IPS-20b (cell line): Measurements from ENCODE around the gene RPL10.

Source experiments
- H3K27ac ChIP-seq: one replicate; pipeline ENCODE4 v1.5.1; 2013; ENCODE audit warnings: low read length
- H3K27me3 ChIP-seq: 2 replicates; pipeline ENCODE4 v1.6.1; 2013; ENCODE audit warnings: mild to moderate bottlenecking, low read length, inconsistent platforms; ENCODE audit not compliant: insufficient read depth
- H3K36me3 ChIP-seq: 2 replicates; pipeline ENCODE4 v1.6.1; 2013; ENCODE audit warnings: low read depth, mild to moderate bottlenecking, inconsistent platforms, low read length, moderate library complexity; ENCODE audit not compliant: insufficient read depth
- H3K4me1 ChIP-seq: 2 replicates; pipeline ENCODE4 v1.6.1; 2013; ENCODE audit warnings: mild to moderate bottlenecking, control low read depth, inconsistent platforms, low read length, moderate library complexity; ENCODE audit not compliant: insufficient read depth
- H3K4me3 ChIP-seq: 2 replicates; pipeline ENCODE4 v1.5.1; 2013; ENCODE audit warnings: mild to moderate bottlenecking, low read length, inconsistent platforms
- H3K9ac ChIP-seq: 2 replicates; pipeline ENCODE4 v1.6.1; 2013; ENCODE audit warnings: low read depth, mild to moderate bottlenecking, inconsistent platforms, low read length, moderate library complexity
- H3K9me3 ChIP-seq: 2 replicates; pipeline ENCODE4 v1.6.1; 2013; ENCODE audit warnings: mild to moderate bottlenecking, low read depth, low read length, inconsistent platforms; ENCODE audit not compliant: insufficient read depth

The RPL10 gene

GRCh38 chrX:154365052-154365600 is 33.1 kb upstream of the RPL10 start:
- no peaks in the 10 kb centered on the region for H3K27me3 ChIP-seq
- H3K9ac ChIP-seq, result no peak overlapping the region
- no peaks in the 10 kb centered on the region for H3K9me3 ChIP-seq
- no peak overlapping the region for H3K27ac ChIP-seq
- H3K36me3 ChIP-seq, result peaks cover 90% of the 10 kb centered on the region
- H3K4me3 ChIP-seq, result no peak overlapping the region
- H3K4me1 ChIP-seq, result no peaks in the 10 kb centered on the region

- H3K9me3 ChIP-seq, result no peaks in the 10 kb centered on the region
- no peak overlapping the region for H3K27ac ChIP-seq
- no peaks in the 10 kb centered on the region for H3K4me1 ChIP-seq
- H3K36me3 ChIP-seq, result peaks cover 82% of the 10 kb centered on the region
- no peak overlapping the region for H3K4me3 ChIP-seq
- H3K9ac ChIP-seq, result no peak overlapping the region
- H3K27me3 ChIP-seq, result no peaks in the 10 kb centered on the region
These were observed 32.0 kb upstream of the RPL10 start for GRCh38 chrX:154365997-154366665.

- Histone ChIP-seq H3K27ac (no peak overlapping the region), H3K9me3 (no peaks in the 10 kb centered on the region), H3K4me3 (no peak overlapping the region), H3K36me3 (peaks cover 77% of the 10 kb centered on the region), H3K9ac (no peak overlapping the region), H3K27me3 (no peaks in the 10 kb centered on the region; the same call in 1 of the 2 replicates), H3K4me1 (no peaks in the 10 kb centered on the region)
These were observed 31.5 kb upstream of the RPL10 start for GRCh38 chrX:154366666-154367055.

DNA sequence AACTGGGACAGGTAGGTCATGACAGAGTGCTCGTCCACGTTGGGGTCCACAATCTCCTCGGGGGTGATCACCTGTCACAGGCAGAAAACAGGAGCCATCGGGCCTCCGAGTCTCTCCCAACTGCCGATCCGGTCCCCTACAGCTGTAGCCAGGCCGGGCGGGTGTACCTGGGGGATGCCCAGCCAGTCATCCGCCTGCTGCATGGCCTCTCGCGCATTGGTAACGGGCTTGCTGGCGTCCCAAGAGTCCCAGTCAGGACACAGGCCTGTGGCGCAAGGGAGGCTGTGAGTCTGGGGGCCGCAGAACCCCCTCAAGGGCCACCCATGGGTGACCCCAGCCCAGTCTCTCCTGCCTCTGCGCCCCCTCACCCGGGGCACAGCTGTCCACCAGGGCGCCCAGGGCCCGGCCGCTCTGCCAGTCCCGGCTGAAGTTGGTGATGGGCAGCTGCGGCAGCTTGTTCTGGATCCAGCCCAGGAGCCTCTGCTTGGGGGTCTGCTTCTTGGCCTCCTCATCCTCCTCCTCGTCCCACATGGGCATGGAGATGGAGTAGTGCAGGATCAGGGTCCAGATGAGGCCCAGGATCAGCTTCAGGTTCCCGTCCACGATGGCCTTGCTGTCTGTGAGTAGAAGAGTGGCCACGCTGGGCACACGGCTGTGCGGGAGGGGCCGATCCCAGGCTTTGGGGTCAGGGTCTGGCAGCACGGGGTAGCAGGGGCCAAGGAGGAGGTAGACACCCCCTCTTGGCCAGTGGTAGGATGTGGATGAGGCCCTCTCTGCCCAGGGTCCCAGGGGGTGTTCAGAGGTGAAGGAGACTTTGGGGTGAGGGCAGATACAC is 30.5 kb upstream of the RPL10 start:
- Histone ChIP-seq H3K36me3 (peaks cover 67% of the 10 kb centered on the region), H3K27me3 (peaks cover 8% of the 10 kb centered on the region; the same call in 1 of the 2 replicates), H3K4me1 (no peaks in the 10 kb centered on the region), H3K4me3 (no peak overlapping the region; the same call in 1 of the 2 replicates), H3K9ac (peak overlapping the region; percentile 86; the same call in 1 of the 2 replicates), H3K9me3 (no peaks in the 10 kb centered on the region), H3K27ac (no peak overlapping the region)

DNA sequence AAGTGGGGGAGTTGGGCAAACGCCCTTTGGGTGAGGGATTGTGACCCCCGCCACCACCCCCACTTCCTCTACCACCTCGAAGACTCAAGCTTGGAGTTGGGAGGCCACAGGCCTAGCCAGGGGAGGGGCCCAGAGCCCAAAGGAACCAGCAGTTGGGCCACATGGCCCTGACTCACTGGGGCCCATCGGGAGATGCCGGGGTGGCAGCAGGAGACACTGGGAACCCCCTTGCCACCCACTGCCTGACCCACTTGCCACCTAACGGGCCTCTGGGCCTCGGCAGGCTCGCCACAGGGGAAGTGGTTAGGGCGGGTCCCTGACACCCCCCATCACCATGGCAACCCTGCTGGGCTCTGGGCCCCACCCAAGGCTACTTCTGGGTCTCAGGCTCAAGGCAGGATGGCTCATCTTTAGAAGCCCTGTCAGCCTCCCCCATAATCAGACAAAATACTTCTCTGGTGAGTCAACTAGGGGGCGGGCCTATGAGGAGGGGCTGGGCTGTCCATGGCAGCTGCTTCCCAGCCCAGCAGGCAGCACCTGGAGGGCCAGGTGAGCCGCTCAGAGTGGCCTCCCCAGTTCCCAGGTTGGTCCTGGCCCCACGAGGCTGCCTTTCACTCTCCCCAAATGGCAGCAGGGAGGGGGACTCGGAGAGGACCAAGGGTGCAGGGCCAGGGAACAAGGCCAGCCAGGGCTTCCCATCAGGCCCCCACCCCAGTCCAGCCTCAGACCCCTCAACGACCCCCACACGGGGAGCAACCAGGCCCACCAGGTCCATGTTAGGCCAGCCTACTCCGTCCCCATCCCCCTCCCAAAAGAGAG is 29.3 kb upstream of the RPL10 start:
- peak overlapping the region; percentile 96 for H3K4me3 ChIP-seq
- H3K4me1 ChIP-seq, result no peaks in the 10 kb centered on the region; the same call in 1 of the 2 replicates
- H3K9ac ChIP-seq, result peak overlapping the region; percentile 86
- H3K27me3 ChIP-seq, result peaks cover 12% of the 10 kb centered on the region; the same call in 1 of the 2 replicates
- H3K27ac ChIP-seq, result peak overlapping the region; percentile 70
- H3K36me3 ChIP-seq, result peaks cover 56% of the 10 kb centered on the region
- no peaks in the 10 kb centered on the region for H3K9me3 ChIP-seq

- Histone ChIP-seq H3K27ac (peak overlapping the region; percentile 98), H3K9ac (peak overlapping the region; percentile 99), H3K4me3 (peak overlapping the region; percentile 96), H3K9me3 (no peaks in the 10 kb centered on the region), H3K36me3 (peaks cover 48% of the 10 kb centered on the region), H3K4me1 (no peaks in the 10 kb centered on the region; the same call in 1 of the 2 replicates), H3K27me3 (peaks cover 16% of the 10 kb centered on the region; the same call in 1 of the 2 replicates)
These were observed 28.5 kb upstream of the RPL10 start for GRCh38 chrX:154369449-154370299.

DNA sequence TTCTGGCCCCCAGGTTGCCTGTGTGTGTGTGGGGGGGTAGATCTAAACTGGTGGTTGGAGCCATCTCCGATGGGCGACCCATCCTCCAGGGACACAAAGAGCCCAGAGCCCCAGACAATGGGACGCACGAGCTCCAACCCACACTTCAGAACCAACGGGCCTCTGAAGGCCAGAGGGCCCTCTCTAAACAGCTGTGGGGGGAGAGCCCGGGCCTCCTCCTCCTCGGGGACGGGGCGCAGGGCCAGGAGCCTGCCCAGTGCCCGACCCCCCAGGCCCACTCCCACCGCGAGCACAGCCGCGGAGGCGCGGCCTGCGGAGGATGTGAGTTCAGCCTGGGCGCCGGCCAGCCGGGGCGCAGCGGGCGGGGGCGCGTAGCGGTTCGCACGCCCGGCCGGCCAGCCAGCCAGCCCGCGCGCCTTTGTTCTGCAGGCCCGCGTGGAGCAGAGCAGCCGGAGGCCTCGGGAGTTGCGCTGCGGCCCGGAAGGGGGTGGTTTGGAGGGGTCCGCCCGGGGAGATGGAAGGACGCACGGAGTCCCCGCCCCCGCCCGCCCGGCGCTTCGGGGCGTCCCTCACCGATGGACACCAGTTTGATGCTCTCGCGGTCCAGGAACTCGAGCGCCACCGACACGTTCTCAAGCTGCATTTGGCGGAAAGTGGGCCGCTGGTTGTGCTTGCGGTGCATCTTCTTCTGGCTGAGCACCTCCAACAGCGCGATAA is 27.7 kb upstream of the RPL10 start:
- H3K27ac ChIP-seq, result peak overlapping the region; percentile 98
- H3K4me1 ChIP-seq, result no peaks in the 10 kb centered on the region; the same call in 1 of the 2 replicates
- H3K27me3 ChIP-seq, result peaks cover 22% of the 10 kb centered on the region; the same call in 1 of the 2 replicates
- peak overlapping the region; percentile 99 for H3K9ac ChIP-seq
- peaks cover 40% of the 10 kb centered on the region for H3K36me3 ChIP-seq
- H3K4me3 ChIP-seq, result peak overlapping the region; percentile 96
- H3K9me3 ChIP-seq, result no peaks in the 10 kb centered on the region

- no peaks in the 10 kb centered on the region; the same call in 1 of the 2 replicates for H3K4me1 ChIP-seq
These were observed 27.0 kb upstream of the RPL10 start for GRCh38 chrX:154371017-154371788.

GRCh38 chrX:154371789-154372300 is 26.3 kb upstream of the RPL10 start:
- no peaks in the 10 kb centered on the region for H3K9me3 ChIP-seq
- H3K4me1 ChIP-seq, result no peaks in the 10 kb centered on the region; the same call in 1 of the 2 replicates
- peak overlapping the region; percentile 59; the same call in 1 of the 2 replicates for H3K4me3 ChIP-seq
- H3K9ac ChIP-seq, result peak overlapping the region; percentile 66; the same call in 1 of the 2 replicates
- no peak overlapping the region for H3K27ac ChIP-seq
- peaks cover 26% of the 10 kb centered on the region for H3K36me3 ChIP-seq
- H3K27me3 ChIP-seq, result peaks cover 22% of the 10 kb centered on the region; the same call in 1 of the 2 replicates

More at GRCh38 chrX:154371017-154371788, 27.0 kb upstream of the RPL10 start:
- peak overlapping the region; percentile 56 for H3K27ac ChIP-seq
- peaks cover 33% of the 10 kb centered on the region for H3K36me3 ChIP-seq
- peaks cover 22% of the 10 kb centered on the region; the same call in 1 of the 2 replicates for H3K27me3 ChIP-seq
- H3K9me3 ChIP-seq, result no peaks in the 10 kb centered on the region
- H3K9ac ChIP-seq, result peak overlapping the region; percentile 99
- H3K4me3 ChIP-seq, result peak overlapping the region; percentile 96
